Nephron progenitor cell (in vitro differentiated cells): Measurements from ENCODE around the gene EDEM2.
"Not testable (repeated sequence)": the region's sequence is repeated elsewhere in the genome, so short reads cannot be mapped to it uniquely, and the experiment has no call there.

Experiments used
- DNase-seq: peaks from one replicate; pipeline ENCODE4 v3.0.0; 2021
- H3K27ac Mint-ChIP-seq: 2 replicates; pipeline ENCODE4 v1.8.0; 2021; ENCODE audit warnings: mild to moderate bottlenecking, moderate library complexity, mixed read lengths
- H3K27me3 Mint-ChIP-seq: 2 replicates; pipeline ENCODE4 v1.8.0; 2021; ENCODE audit warnings: mild to moderate bottlenecking, low read depth, mixed read lengths; ENCODE audit not compliant: poor library complexity
- H3K36me3 Mint-ChIP-seq: 2 replicates; pipeline ENCODE4 v1.8.0; 2021; ENCODE audit warnings: low read depth, mixed read lengths
- H3K4me1 Mint-ChIP-seq: 2 replicates; pipeline ENCODE4 v1.8.0; 2021; ENCODE audit warnings: mixed read lengths
- H3K4me3 Mint-ChIP-seq: 2 replicates; pipeline ENCODE4 v1.8.0; 2021; ENCODE audit warnings: mild to moderate bottlenecking, moderate library complexity, mixed read lengths
- H3K9me3 Mint-ChIP-seq: 2 replicates; pipeline ENCODE4 v1.8.0; 2021; ENCODE audit warnings: mild to moderate bottlenecking, moderate library complexity, mixed read lengths
- TF ChIP-seq, protein P1 (sequence below): fragments of 200-600 bp; sonication (generic); IDR thresholded peaks from 2 replicates; pipeline ENCODE4 v1.5.0; 2021; ENCODE audit warnings: antibody characterized with exemption

The EDEM2 gene

GRCh38 chr20:35190556-35190955, 43.4 kb upstream of the EDEM2 start:
- no peak overlapping the region for H3K27ac Mint-ChIP-seq
- DNase-seq = no peak
- no peaks in the 10 kb centered on the region for H3K4me1 Mint-ChIP-seq
- H3K27me3 Mint-ChIP-seq = peaks cover 13% of the 10 kb centered on the region
- H3K4me3 Mint-ChIP-seq = no peak overlapping the region
- H3K36me3 Mint-ChIP-seq = peaks cover 5% of the 10 kb centered on the region
- TF ChIP-seq, protein P1, sequence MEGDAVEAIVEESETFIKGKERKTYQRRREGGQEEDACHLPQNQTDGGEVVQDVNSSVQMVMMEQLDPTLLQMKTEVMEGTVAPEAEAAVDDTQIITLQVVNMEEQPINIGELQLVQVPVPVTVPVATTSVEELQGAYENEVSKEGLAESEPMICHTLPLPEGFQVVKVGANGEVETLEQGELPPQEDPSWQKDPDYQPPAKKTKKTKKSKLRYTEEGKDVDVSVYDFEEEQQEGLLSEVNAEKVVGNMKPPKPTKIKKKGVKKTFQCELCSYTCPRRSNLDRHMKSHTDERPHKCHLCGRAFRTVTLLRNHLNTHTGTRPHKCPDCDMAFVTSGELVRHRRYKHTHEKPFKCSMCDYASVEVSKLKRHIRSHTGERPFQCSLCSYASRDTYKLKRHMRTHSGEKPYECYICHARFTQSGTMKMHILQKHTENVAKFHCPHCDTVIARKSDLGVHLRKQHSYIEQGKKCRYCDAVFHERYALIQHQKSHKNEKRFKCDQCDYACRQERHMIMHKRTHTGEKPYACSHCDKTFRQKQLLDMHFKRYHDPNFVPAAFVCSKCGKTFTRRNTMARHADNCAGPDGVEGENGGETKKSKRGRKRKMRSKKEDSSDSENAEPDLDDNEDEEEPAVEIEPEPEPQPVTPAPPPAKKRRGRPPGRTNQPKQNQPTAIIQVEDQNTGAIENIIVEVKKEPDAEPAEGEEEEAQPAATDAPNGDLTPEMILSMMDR = no peak
- H3K9me3 Mint-ChIP-seq = peaks cover 29% of the 10 kb centered on the region

DNA sequence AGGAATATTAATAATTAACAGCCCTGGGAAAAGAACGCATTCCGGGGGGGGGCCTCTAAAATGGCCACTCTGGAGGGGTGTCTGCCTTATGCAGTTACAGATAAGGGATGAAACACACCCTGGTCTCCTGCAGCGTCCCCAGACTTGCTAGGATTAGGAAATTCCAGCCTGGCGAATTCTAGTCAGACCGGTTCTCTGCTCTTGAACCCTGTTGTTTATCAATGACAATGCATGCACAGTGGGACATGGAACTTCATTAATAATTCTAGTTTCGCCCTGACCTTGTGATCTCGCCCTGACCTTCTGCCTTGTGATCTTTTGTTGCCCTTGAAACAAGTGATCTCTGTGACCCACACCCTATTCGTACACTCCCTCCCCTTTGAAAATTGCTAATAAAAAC, 42.1 kb upstream of the EDEM2 start:
- not testable (repeated sequence) for H3K27ac Mint-ChIP-seq, H3K36me3 Mint-ChIP-seq, H3K4me3 Mint-ChIP-seq, DNase-seq, H3K4me1 Mint-ChIP-seq
- Mint-ChIP-seq H3K27me3 (peaks cover 13% of the 10 kb centered on the region), H3K9me3 (peaks cover 18% of the 10 kb centered on the region)

- Mint-ChIP-seq H3K4me3 (no peak overlapping the region), H3K9me3 (peaks cover 11% of the 10 kb centered on the region), H3K36me3 (no peaks in the 10 kb centered on the region), H3K27ac (no peak overlapping the region), H3K4me1 (no peaks in the 10 kb centered on the region), H3K27me3 (peaks cover 14% of the 10 kb centered on the region)
- TF ChIP-seq, protein P1 = no peak
- no peak for DNase-seq
Observed at GRCh38 chr20:35187584-35188190, 40.6 kb upstream of the EDEM2 start.

GRCh38 chr20:35186691-35187289, 39.7 kb upstream of the EDEM2 start:
- not testable (repeated sequence) for H3K4me3 Mint-ChIP-seq, H3K4me1 Mint-ChIP-seq, H3K36me3 Mint-ChIP-seq, H3K27ac Mint-ChIP-seq, DNase-seq
- Mint-ChIP-seq H3K27me3 (peaks cover 17% of the 10 kb centered on the region), H3K9me3 (peaks cover 11% of the 10 kb centered on the region)

DNA sequence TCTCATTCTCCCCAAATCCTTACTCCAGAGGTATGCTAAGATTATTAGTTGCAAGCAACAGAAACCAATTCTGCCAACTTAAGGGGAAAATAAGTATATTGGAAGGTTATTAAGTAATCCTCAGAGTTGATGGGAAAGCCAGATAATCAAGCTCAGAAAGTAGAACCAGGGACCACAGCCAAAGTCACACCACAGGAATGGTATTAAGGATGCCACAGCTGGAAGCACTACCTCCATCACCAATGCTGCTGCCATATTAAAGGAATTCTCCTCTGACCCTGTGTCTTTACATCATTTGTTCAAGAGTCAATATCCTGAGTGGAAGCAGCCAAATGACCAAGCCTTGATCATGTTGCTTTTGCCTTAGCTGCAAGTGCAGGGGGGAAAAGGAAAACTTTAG, 34.6 kb upstream of the EDEM2 start:
- no peak for DNase-seq
- Mint-ChIP-seq H3K9me3 (no peaks in the 10 kb centered on the region), H3K4me1 (no peaks in the 10 kb centered on the region), H3K27ac (no peak overlapping the region), H3K27me3 (peaks cover 13% of the 10 kb centered on the region), H3K4me3 (no peak overlapping the region), H3K36me3 (no peaks in the 10 kb centered on the region)
- TF ChIP-seq, protein P1 = no peak

GRCh38 chr20:35180266-35180665, 33.1 kb upstream of the EDEM2 start:
- DNase-seq = no peak
- Mint-ChIP-seq H3K27me3 (peaks cover 11% of the 10 kb centered on the region), H3K4me3 (no peak overlapping the region), H3K9me3 (peaks cover 3% of the 10 kb centered on the region), H3K4me1 (no peaks in the 10 kb centered on the region), H3K27ac (no peak overlapping the region), H3K36me3 (no peaks in the 10 kb centered on the region)
- TF ChIP-seq, protein P1 = no peak
